Measurements from ENCODE around the gene ZDHHC14. TPM values are rescaled to one million over a fixed set of nuclear protein-coding genes. Genes with fewer than 3 reads are reported as not detected.
A peak's percentile ranks its signal among the peaks of the same experiment; 100 is the strongest.

ZDHHC14 gene
- total RNA-seq, 1 donor from 2014 or later = 1.8 TPM

GRCh38 chr6:157635388-157636244 lies 254.6 kb downstream of the ZDHHC14 start:
- no peaks in the 10 kb centered on the region for H3K36me3 ChIP-seq (ENCODE audit: control insufficient read depth, insufficient read depth, low read length)
- DNase-seq (ENCODE audit: low read depth) = peak; percentile 17
- H3K4me3 ChIP-seq (ENCODE audit: low read depth, low read length) = no peak overlapping the region
- FAIRE-seq = no peak
- H3K27me3 ChIP-seq (ENCODE audit: control insufficient read depth, insufficient read depth, low read length) = no peaks in the 10 kb centered on the region
- no peak for TF ChIP-seq CTCF (IDR thresholded peaks at IDR 0.05; ENCODE audit: insufficient read depth, low read length, severe bottlenecking)

GRCh38 chr6:157637516-157637915 lies 256.5 kb downstream of the ZDHHC14 start:
- Histone ChIP-seq H3K27me3 (ENCODE audit: control insufficient read depth, insufficient read depth, low read length) (no peaks in the 10 kb centered on the region), H3K36me3 (ENCODE audit: control insufficient read depth, insufficient read depth, low read length) (no peaks in the 10 kb centered on the region), H3K4me3 (ENCODE audit: low read depth, low read length) (no peak overlapping the region)
- no peak for DNase-seq (ENCODE audit: low read depth)
- TF ChIP-seq CTCF (IDR thresholded peaks at IDR 0.05; ENCODE audit: insufficient read depth, low read length, severe bottlenecking) = no peak
- FAIRE-seq = no peak

GRCh38 chr6:157637941-157638662 lies 257.1 kb downstream of the ZDHHC14 start:
- DNase-seq (ENCODE audit: low read depth) = no peak
- Histone ChIP-seq H3K27me3 (ENCODE audit: control insufficient read depth, insufficient read depth, low read length) (no peaks in the 10 kb centered on the region), H3K36me3 (ENCODE audit: control insufficient read depth, insufficient read depth, low read length) (no peaks in the 10 kb centered on the region), H3K4me3 (ENCODE audit: low read depth, low read length) (no peak overlapping the region)
- peak; percentile 23 for FAIRE-seq
- no peak for TF ChIP-seq CTCF (IDR thresholded peaks at IDR 0.05; ENCODE audit: insufficient read depth, low read length, severe bottlenecking)

- TF ChIP-seq CTCF (IDR thresholded peaks at IDR 0.05; ENCODE audit: insufficient read depth, low read length, severe bottlenecking) = no peak
- FAIRE-seq = no peak
- DNase-seq (ENCODE audit: low read depth) = no peak
- no peaks in the 10 kb centered on the region for H3K36me3 ChIP-seq (ENCODE audit: control insufficient read depth, insufficient read depth, low read length)
- no peak overlapping the region for H3K4me3 ChIP-seq (ENCODE audit: low read depth, low read length)
- H3K27me3 ChIP-seq (ENCODE audit: control insufficient read depth, insufficient read depth, low read length) = no peaks in the 10 kb centered on the region
Measured at GRCh38 chr6:157638779-157639178, 257.8 kb downstream of the ZDHHC14 start.

GRCh38 chr6:157640746-157641451 lies 259.9 kb downstream of the ZDHHC14 start:
- H3K27me3 ChIP-seq (ENCODE audit: control insufficient read depth, insufficient read depth, low read length) = no peaks in the 10 kb centered on the region
- no peak for DNase-seq (ENCODE audit: low read depth)
- H3K36me3 ChIP-seq (ENCODE audit: control insufficient read depth, insufficient read depth, low read length) = no peaks in the 10 kb centered on the region
- FAIRE-seq = no peak
- TF ChIP-seq CTCF (IDR thresholded peaks at IDR 0.05; ENCODE audit: insufficient read depth, low read length, severe bottlenecking) = no peak
- no peak overlapping the region for H3K4me3 ChIP-seq (ENCODE audit: low read depth, low read length)

Measured in bronchial epithelial cell (primary cell).